Mesenchymal stem cell (in vitro differentiated cells and primary cell): ENCODE data around the gene SRD5A3.
A peak's percentile ranks its signal among the peaks of the same experiment; 100 is the strongest.

Experiments
- DNase-seq: peaks from one replicate; pipeline ENCODE4 v3.0.0-alpha.2; 2013
- H2AFZ ChIP-seq: one replicate; pipeline ENCODE4 v1.6.1; 2013; ENCODE audit warnings: low read depth, mild to moderate bottlenecking, control low read depth, inconsistent platforms, low read length, moderate library complexity
- H2AK5ac ChIP-seq: 2 replicates; pipeline ENCODE4 v1.6.1; 2013; ENCODE audit warnings: low read length, moderate library complexity, mild to moderate bottlenecking, inconsistent platforms; ENCODE audit not compliant: severe bottlenecking
- H2BK120ac ChIP-seq: one replicate; pipeline ENCODE4 v1.6.1; 2013; ENCODE audit warnings: low read depth, mild to moderate bottlenecking, inconsistent platforms, low read length, moderate library complexity
- H2BK12ac ChIP-seq, 2 experiments: one replicate each; pipeline ENCODE4 v1.6.1; 2013; ENCODE audit warnings: inconsistent platforms in 2 of 2, low read length in 2 of 2, mild to moderate bottlenecking in 2 of 2, moderate library complexity in 2 of 2, control low read depth in 1 of 2
- H2BK15ac ChIP-seq: one replicate; pipeline ENCODE4 v1.6.1; 2013; ENCODE audit warnings: mild to moderate bottlenecking, low read depth, inconsistent platforms; ENCODE audit not compliant: poor library complexity, severe bottlenecking
- H2BK5ac ChIP-seq: 2 replicates; pipeline ENCODE4 v1.6.1; 2013; ENCODE audit warnings: low read depth, mild to moderate bottlenecking, low read length, control low read depth, inconsistent platforms; ENCODE audit not compliant: poor library complexity, severe bottlenecking
- H3K14ac ChIP-seq, 2 experiments: one replicate each; pipeline ENCODE4 v1.6.1; 2013; ENCODE audit warnings: inconsistent platforms in 2 of 2, low read length in 2 of 2, control low read depth in 1 of 2, mild to moderate bottlenecking in 1 of 2, moderate library complexity in 1 of 2
- H3K18ac ChIP-seq, 2 experiments: one replicate each; pipeline ENCODE4 v1.6.1; 2013; ENCODE audit warnings: inconsistent platforms in 2 of 2, low read length in 2 of 2, control low read depth in 1 of 2, low read depth in 1 of 2, mild to moderate bottlenecking in 1 of 2
- H3K23ac ChIP-seq, 2 experiments: one replicate each; pipeline ENCODE4 v1.6.1; 2013; ENCODE audit warnings: inconsistent platforms in 2 of 2, low read length in 2 of 2, mild to moderate bottlenecking in 2 of 2, moderate library complexity in 2 of 2, control low read depth in 1 of 2
- H3K27ac ChIP-seq: 2 replicates; pipeline ENCODE4 v1.5.1; 2013; ENCODE audit warnings: mild to moderate bottlenecking, moderate library complexity, low read length, control low read depth, inconsistent platforms; ENCODE audit not compliant: poor library complexity, severe bottlenecking
- H3K27me3 ChIP-seq, 2 experiments: 2 replicates each; pipeline versions ENCODE4 v1.6.1 to v1.7.0; 2013; ENCODE audit warnings: low read length in 2 of 2, mild to moderate bottlenecking in 2 of 2, moderate library complexity in 2 of 2, control low read depth in 1 of 2, inconsistent platforms in 1 of 2; ENCODE audit not compliant: control insufficient read depth in 1 of 2, insufficient read depth in 1 of 2
- H3K36me3 ChIP-seq, 2 experiments: 2 replicates each; pipeline versions ENCODE4 v1.6.1 to v1.7.0; 2013; ENCODE audit warnings: low read length in 2 of 2, control low read depth in 1 of 2, inconsistent platforms in 1 of 2, low read depth in 1 of 2, mild to moderate bottlenecking in 1 of 2; ENCODE audit not compliant: insufficient read depth in 2 of 2, control insufficient read depth in 1 of 2
- H3K4ac ChIP-seq, 2 experiments: one replicate each; pipeline ENCODE4 v1.6.1; 2013; ENCODE audit warnings: inconsistent platforms in 2 of 2, low read length in 2 of 2, mild to moderate bottlenecking in 2 of 2, moderate library complexity in 2 of 2, control low read depth in 1 of 2, low read depth in 1 of 2
- H3K4me1 ChIP-seq: 2 replicates; pipeline ENCODE4 v1.6.1; 2013; ENCODE audit warnings: low read depth, low read length, control low read depth; ENCODE audit not compliant: control insufficient read depth, insufficient read depth
- H3K4me2 ChIP-seq: 2 replicates; pipeline ENCODE4 v1.6.1; 2013; ENCODE audit warnings: low read length, mild to moderate bottlenecking, inconsistent platforms; ENCODE audit not compliant: poor library complexity, severe bottlenecking
- H3K4me3 ChIP-seq, 2 experiments: 2 replicates each; pipeline versions ENCODE4 v1.5.1 to v1.7.0; 2013; ENCODE audit warnings: low read length in 2 of 2, mild to moderate bottlenecking in 2 of 2, control low read depth in 1 of 2, low read depth in 1 of 2; ENCODE audit not compliant: insufficient read depth in 1 of 2
- H3K79me1 ChIP-seq: replicated peaks from 2 replicates; pipeline ENCODE4 v1.6.1; 2013; ENCODE audit warnings: mild to moderate bottlenecking, control low read depth, low read length, inconsistent platforms; ENCODE audit not compliant: poor library complexity, severe bottlenecking
- H3K9ac ChIP-seq: 2 replicates; pipeline ENCODE4 v1.7.0; 2013; ENCODE audit warnings: mild to moderate bottlenecking, low read length, moderate library complexity
- H3K9me3 ChIP-seq: 2 replicates; pipeline ENCODE4 v1.7.0; 2013; ENCODE audit warnings: mild to moderate bottlenecking, low read length; ENCODE audit not compliant: control insufficient read depth
- H4K8ac ChIP-seq: one replicate; pipeline ENCODE4 v1.6.1; 2013; ENCODE audit warnings: inconsistent platforms, mild to moderate bottlenecking, low read length, moderate library complexity
- H4K91ac ChIP-seq: one replicate; pipeline ENCODE4 v1.6.1; 2013; ENCODE audit warnings: mild to moderate bottlenecking, low read length, inconsistent platforms
- WGBS: methylation state at CpG from one replicate; pipeline ENCODE4 v1.1.7; 2013; ENCODE audit warnings: mixed read lengths; 5-methylcytosine and 5-hydroxymethylcytosine counted together

SRD5A3 gene

GRCh38 chr4:55308071-55308470, 38.0 kb upstream of the SRD5A3 start:
- Histone ChIP-seq H3K27ac (no peak overlapping the region), H2BK15ac (no peak overlapping the region), H3K9me3 (no peaks in the 10 kb centered on the region)

DNA sequence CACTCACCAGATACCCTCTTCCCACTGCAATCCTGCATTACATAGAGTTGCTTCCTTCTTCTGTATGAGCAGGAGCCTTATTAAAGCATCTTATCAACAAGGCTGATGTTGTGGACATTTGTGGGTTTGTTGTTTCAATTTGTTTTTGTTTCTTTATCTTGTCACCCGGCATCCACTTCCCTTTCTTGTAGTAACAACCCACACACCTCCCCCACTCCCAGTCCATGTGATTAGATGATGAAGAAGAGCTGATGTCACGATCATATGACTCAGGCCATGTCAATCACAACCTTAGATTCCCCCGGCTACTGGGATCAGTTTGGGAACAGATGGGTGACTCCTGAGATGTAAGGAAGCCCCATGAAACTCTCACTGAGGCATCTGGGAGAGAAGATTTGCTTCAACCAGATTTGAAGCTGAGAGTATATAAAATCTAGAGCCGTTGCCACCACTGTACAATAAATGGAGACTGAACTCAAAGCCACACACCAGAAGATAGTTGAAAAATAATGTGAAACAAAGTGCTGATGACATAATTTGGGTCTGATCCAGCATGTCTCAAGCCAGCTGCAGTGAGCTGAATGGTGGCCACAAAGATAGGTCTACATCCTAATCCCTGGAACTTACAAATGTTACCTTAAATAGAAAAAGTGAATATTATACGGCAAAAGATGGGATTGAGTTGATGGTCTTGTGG, 34.1 kb upstream of the SRD5A3 start:
- DNase-seq, result peak; percentile 14
- Histone ChIP-seq H3K18ac (no peak overlapping the region), H3K14ac (no peak overlapping the region), H2AFZ (no peak overlapping the region), H2BK12ac (no peak overlapping the region), H3K9ac (peak overlapping the region; percentile 46), H4K91ac (no peak overlapping the region), H3K4me3 (no peak overlapping the region), H3K23ac (no peak overlapping the region), H3K27me3 (peaks cover 0 to 3% of the 10 kb centered on the region in 2 experiments), H3K27ac (no peak overlapping the region), H3K9me3 (no peaks in the 10 kb centered on the region), H2BK120ac (no peak overlapping the region), H2BK5ac (no peak overlapping the region), H2BK15ac (no peak overlapping the region), H3K4me2 (no peak overlapping the region), H3K4ac (no peak overlapping the region), H3K36me3 (no peaks in the 10 kb centered on the region), H4K8ac (no peak overlapping the region), H2AK5ac (no peak overlapping the region), H3K4me1 (no peaks in the 10 kb centered on the region), H3K79me1 (no peaks in the 10 kb centered on the region)
- WGBS, result 94% methylated on average over 3 of the region's 5 CpGs

More at GRCh38 chr4:55308071-55308470, 38.0 kb upstream of the SRD5A3 start:
- H2BK12ac ChIP-seq, result no peak overlapping the region
- WGBS, result 83% methylated on average over 2 of the region's 2 CpGs
- no peak overlapping the region for H2BK5ac ChIP-seq
- no peak overlapping the region for H3K23ac ChIP-seq
- H3K4ac ChIP-seq, result no peak overlapping the region
- H3K4me1 ChIP-seq, result no peaks in the 10 kb centered on the region
- DNase-seq, result no peak
- no peaks in the 10 kb centered on the region for H3K27me3 ChIP-seq
- no peak overlapping the region for H4K91ac ChIP-seq
- H2AK5ac ChIP-seq, result no peak overlapping the region
- no peak overlapping the region for H2AFZ ChIP-seq
- no peak overlapping the region for H3K18ac ChIP-seq
- no peaks in the 10 kb centered on the region for H3K36me3 ChIP-seq
- no peak overlapping the region for H3K14ac ChIP-seq
- H4K8ac ChIP-seq, result no peak overlapping the region
- no peak overlapping the region for H3K9ac ChIP-seq
- H3K79me1 ChIP-seq, result no peaks in the 10 kb centered on the region
- no peak overlapping the region for H3K4me3 ChIP-seq
- no peak overlapping the region for H3K4me2 ChIP-seq
- no peak overlapping the region for H2BK120ac ChIP-seq

- H4K8ac ChIP-seq, result no peak overlapping the region
- H2BK5ac ChIP-seq, result no peak overlapping the region
- no peak overlapping the region for H2BK120ac ChIP-seq
- H3K9me3 ChIP-seq, result no peaks in the 10 kb centered on the region
- 100% methylated on average over 1 of the region's 1 CpG for WGBS
- no peak overlapping the region for H3K4me2 ChIP-seq
- no peak overlapping the region for H3K27ac ChIP-seq
- H3K27me3 ChIP-seq, result peaks cover under 1 to 3% of the 10 kb centered on the region in 2 experiments
- peak; percentile 45 for DNase-seq
- H3K79me1 ChIP-seq, result no peaks in the 10 kb centered on the region
- H3K14ac ChIP-seq, result no peak overlapping the region
- no peak overlapping the region for H3K4ac ChIP-seq
- no peaks in the 10 kb centered on the region for H3K4me1 ChIP-seq
- H3K18ac ChIP-seq, result no peak overlapping the region
- H2BK12ac ChIP-seq, result no peak overlapping the region
- H3K9ac ChIP-seq, result peak overlapping the region; percentile 46
- no peak overlapping the region for H3K23ac ChIP-seq
- no peak overlapping the region for H2BK15ac ChIP-seq
- no peak overlapping the region for H3K4me3 ChIP-seq
- H2AK5ac ChIP-seq, result no peak overlapping the region
- H3K36me3 ChIP-seq, result no peaks in the 10 kb centered on the region
- no peak overlapping the region for H2AFZ ChIP-seq
- H4K91ac ChIP-seq, result no peak overlapping the region
These were observed 33.4 kb upstream of the SRD5A3 start for GRCh38 chr4:55312489-55313101.

- no peaks in the 10 kb centered on the region for H3K79me1 ChIP-seq
- H3K4me3 ChIP-seq, result no peak overlapping the region
- no peaks in the 10 kb centered on the region for H3K9me3 ChIP-seq
- H2AK5ac ChIP-seq, result no peak overlapping the region
- no peak overlapping the region for H3K27ac ChIP-seq
- no peak overlapping the region for H4K91ac ChIP-seq
- H2BK15ac ChIP-seq, result no peak overlapping the region
- H2BK12ac ChIP-seq, result no peak overlapping the region
- no peak for DNase-seq
- H4K8ac ChIP-seq, result no peak overlapping the region
- no peak overlapping the region for H2BK120ac ChIP-seq
- no peak overlapping the region for H3K23ac ChIP-seq
- H3K9ac ChIP-seq, result no peak overlapping the region
- H2AFZ ChIP-seq, result no peak overlapping the region
- H3K4me1 ChIP-seq, result no peaks in the 10 kb centered on the region
- WGBS, result 80% methylated on average over 1 of the region's 4 CpGs
- H3K27me3 ChIP-seq, result peaks cover 3 to 9% of the 10 kb centered on the region in 2 experiments
- no peak overlapping the region for H3K18ac ChIP-seq
- no peak overlapping the region for H2BK5ac ChIP-seq
- no peak overlapping the region for H3K14ac ChIP-seq
- H3K4ac ChIP-seq, result no peak overlapping the region
- H3K4me2 ChIP-seq, result no peak overlapping the region
- H3K36me3 ChIP-seq, result no peaks in the 10 kb centered on the region
These were observed 31.8 kb upstream of the SRD5A3 start for GRCh38 chr4:55314141-55314820.
